Peyer's patch (tissue), 4 donors: ENCODE data around the gene CRTAP. TPM values are rescaled to one million over a fixed set of nuclear protein-coding genes. Genes with fewer than 3 reads are reported as not detected.

Experiments used
- DNase-seq, 3 donors: peaks; one replicate each; pipeline ENCODE4 v3.0.0-alpha.2; 2017 to 2019
- H3K27ac ChIP-seq, 4 donors: fragments of 200-600 bp; sonication (generic); one replicate each; pipeline ENCODE4 v1.5.1; 2016 to 2019
- H3K27me3 ChIP-seq, 2 donors: fragments of 200-600 bp; sonication (generic); one replicate each; pipeline ENCODE4 v1.5.1; 2019
- H3K36me3 ChIP-seq, 3 donors: fragments of 200-600 bp; sonication (generic); one replicate each; pipeline ENCODE4 v1.5.1; 2016 to 2019
- H3K4me1 ChIP-seq, 4 donors: fragments of 200-600 bp; sonication (generic); one replicate each; pipeline ENCODE4 v1.5.1; 2016 to 2019
- H3K4me3 ChIP-seq, 4 donors: fragments of 200-600 bp; sonication (generic); 1 replicate in 3 of 4; 2 replicates in 1 of 4; pipeline ENCODE4 v1.5.1; 2016 to 2019; ENCODE audit warnings: mild to moderate bottlenecking in 1 of 4
- H3K9me3 ChIP-seq, 4 donors: fragments of 200-600 bp; sonication (generic); one replicate each; pipeline ENCODE4 v1.5.1; 2016 to 2019; ENCODE audit warnings: mild to moderate bottlenecking in 1 of 4
- CTCF ChIP-seq, 6 experiments: fragments of 450-650 bp in 4 of 6; fragments of 200-600 bp in 2 of 6; sonication (generic) in 1 of 6; IDR thresholded peaks; one replicate each; pipeline ENCODE4 v1.5.1; 2017 to 2019; ENCODE audit warnings: antibody characterized with exemption in 6 of 6, mild to moderate bottlenecking in 3 of 6, moderate library complexity in 1 of 6
- POLR2A ChIP-seq, 2 donors: fragments of 450-650 bp; IDR thresholded peaks; one replicate each; pipeline ENCODE4 v1.5.1; 2017; ENCODE audit warnings: antibody characterized with exemption in 2 of 2, mild to moderate bottlenecking in 2 of 2, moderate library complexity in 2 of 2
- total RNA-seq, 4 donors: library from RNA; depleted of rRNA; stranded (reverse); fragments of >200 nt; gene quantifications; one replicate each; pipeline ENCODE4 v1.1.0, GENCODE V29; 2016

Gene CRTAP
- total RNA-seq, 4 donors from 2014 or later: 32.9 to 127 (median 46.4) TPM

- Histone ChIP-seq H3K9me3 (no peaks in the 10 kb centered on the region), H3K4me1 (peaks cover 0 to 6% (median 2%) of the 10 kb centered on the region in 4 donors), H3K4me3 (no peak overlapping the region), H3K27me3 (no peaks in the 10 kb centered on the region), H3K36me3 (peaks cover 0 to 28% (median 0%) of the 10 kb centered on the region in 3 donors), H3K27ac (no peak overlapping the region)
- DNase-seq: no peak
- no peak for TF ChIP-seq CTCF (IDR thresholded peaks at IDR 0.05)
- no peak for TF ChIP-seq POLR2A (IDR thresholded peaks at IDR 0.05)
These were observed 20.0 kb upstream of the CRTAP start for GRCh38 chr3:33093847-33094246.

DNA sequence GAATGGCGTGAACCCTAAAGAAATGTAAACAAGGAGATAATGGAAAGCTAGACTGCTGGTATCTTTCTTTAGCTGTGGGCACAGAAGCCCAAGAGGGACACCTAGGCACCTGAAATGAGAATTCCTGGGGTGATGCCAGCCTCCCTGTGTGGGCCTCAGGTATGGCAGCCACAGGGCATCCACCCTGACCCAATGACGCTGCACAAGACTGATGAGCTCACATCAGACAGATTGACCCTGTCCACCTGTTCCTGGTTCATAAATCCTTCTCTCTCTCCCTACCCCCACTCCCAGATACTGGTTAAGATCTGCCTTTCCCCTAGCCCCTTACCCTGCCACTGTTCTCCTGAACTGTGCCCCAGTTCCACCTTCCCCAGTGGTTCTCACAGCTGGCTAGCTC lies 18.4 kb upstream of the CRTAP start:
- TF ChIP-seq CTCF (IDR thresholded peaks at IDR 0.05): no peak
- TF ChIP-seq POLR2A (IDR thresholded peaks at IDR 0.05): no peak
- Histone ChIP-seq H3K27me3 (no peaks in the 10 kb centered on the region), H3K4me1 (peaks cover 0 to 6% (median 2%) of the 10 kb centered on the region in 4 donors), H3K36me3 (peaks cover 0 to 28% (median 0%) of the 10 kb centered on the region in 3 donors), H3K27ac (peak overlapping the region in 3 of 4 donors; percentile 97 to 99 (median 98)), H3K4me3 (peak overlapping the region in 2 of 4 donors; percentile 94 to 97), H3K9me3 (no peaks in the 10 kb centered on the region)
- DNase-seq: no peak

DNA sequence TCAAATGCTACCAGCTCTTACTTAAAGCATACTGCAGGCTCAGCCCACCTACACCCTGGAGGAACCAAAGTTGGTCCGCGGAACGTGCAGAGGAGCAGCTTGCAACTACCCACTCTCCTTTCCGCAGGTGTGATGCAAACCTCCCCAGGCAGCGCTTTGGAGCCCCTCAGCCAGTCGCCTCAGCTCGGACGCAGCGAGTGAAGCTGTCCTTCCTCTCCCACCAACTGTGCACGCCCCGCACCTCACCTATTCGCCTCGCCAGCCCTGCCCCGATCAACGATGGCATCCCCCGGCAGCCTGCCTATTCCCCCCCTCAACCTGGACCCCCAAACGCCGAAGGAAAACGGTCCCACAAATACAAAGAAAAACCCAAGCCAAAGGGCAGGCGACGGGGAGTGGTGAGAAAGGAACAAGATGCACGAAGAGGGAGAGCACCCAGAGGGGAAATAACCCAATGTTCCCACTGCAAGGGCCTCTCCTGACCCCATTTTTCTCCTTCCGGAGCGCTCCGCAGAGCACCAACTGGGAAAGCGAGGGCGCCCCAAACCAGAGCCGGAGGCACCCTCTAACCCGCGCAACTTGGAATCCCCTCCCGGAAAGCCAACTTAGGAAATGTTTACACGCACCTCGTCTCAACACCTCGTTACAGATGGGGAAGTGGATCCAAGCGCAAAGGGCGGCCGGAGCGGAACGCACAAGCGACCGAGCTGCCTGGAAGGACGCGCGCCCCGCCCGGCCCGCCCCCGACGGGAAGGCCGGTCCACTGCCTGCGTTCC lies 17.5 kb upstream of the CRTAP start:
- Histone ChIP-seq H3K27me3 (no peaks in the 10 kb centered on the region), H3K36me3 (peaks cover 0 to 26% (median 0%) of the 10 kb centered on the region in 3 donors), H3K27ac (peak overlapping the region; percentile 96 to 99 (median 98)), H3K4me1 (peaks cover 0 to 5% (median 2%) of the 10 kb centered on the region in 4 donors), H3K4me3 (peak overlapping the region; percentile 81 to 99 (median 96)), H3K9me3 (no peaks in the 10 kb centered on the region)
- no peak for TF ChIP-seq CTCF (IDR thresholded peaks at IDR 0.05)
- TF ChIP-seq POLR2A (IDR thresholded peaks at IDR 0.05): no peak
- DNase-seq: peak; percentile 46 to 82 (median 78)

- Histone ChIP-seq H3K36me3 (no peaks in the 10 kb centered on the region), H3K4me3 (no peak overlapping the region), H3K9me3 (no peaks in the 10 kb centered on the region), H3K27ac (no peak overlapping the region), H3K27me3 (no peaks in the 10 kb centered on the region), H3K4me1 (peaks cover 0 to 4% (median 0%) of the 10 kb centered on the region in 4 donors)
- no peak for TF ChIP-seq CTCF (IDR thresholded peaks at IDR 0.05)
- no peak for TF ChIP-seq POLR2A (IDR thresholded peaks at IDR 0.05)
- DNase-seq: no peak
These were observed 14.6 kb upstream of the CRTAP start for GRCh38 chr3:33099109-33099645.

DNA sequence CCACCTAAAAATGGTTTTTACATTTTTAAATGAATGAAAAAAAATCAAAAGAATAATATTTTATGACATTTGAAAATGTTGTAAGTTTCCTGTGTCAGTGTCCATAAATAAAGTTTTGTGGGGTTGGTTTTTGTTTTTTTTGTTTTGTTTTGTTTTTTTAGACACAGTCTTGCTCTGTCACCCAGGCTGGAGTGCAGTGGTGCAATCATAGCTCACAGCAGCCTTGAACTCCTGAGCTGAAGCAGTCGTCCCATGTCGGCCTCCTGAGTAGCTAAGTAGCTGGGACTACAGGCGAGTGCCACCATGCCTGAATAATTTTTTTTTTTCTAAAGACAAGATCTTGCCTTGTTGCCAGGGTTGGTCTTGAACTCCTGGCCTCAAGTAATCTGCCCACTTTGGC lies 14.1 kb upstream of the CRTAP start:
- DNase-seq: no peak
- peaks cover 0 to 4% (median 0%) of the 10 kb centered on the region in 4 donors for H3K4me1 ChIP-seq
- H3K27me3 ChIP-seq: no peaks in the 10 kb centered on the region
- no peaks in the 10 kb centered on the region for H3K9me3 ChIP-seq
- TF ChIP-seq CTCF (IDR thresholded peaks at IDR 0.05): no peak
- no peak for TF ChIP-seq POLR2A (IDR thresholded peaks at IDR 0.05)
- no peak overlapping the region for H3K27ac ChIP-seq
- H3K36me3 ChIP-seq: no peaks in the 10 kb centered on the region
- no peak overlapping the region for H3K4me3 ChIP-seq
